IPS-20b (cell line): ENCODE results near the gene RCAN1.

Experiments used
- H3K27ac ChIP-seq: one replicate; pipeline ENCODE4 v1.5.1; 2013; ENCODE audit warnings: low read length
- H3K27me3 ChIP-seq: 2 replicates; pipeline ENCODE4 v1.6.1; 2013; ENCODE audit warnings: mild to moderate bottlenecking, low read length, inconsistent platforms; ENCODE audit not compliant: insufficient read depth
- H3K36me3 ChIP-seq: 2 replicates; pipeline ENCODE4 v1.6.1; 2013; ENCODE audit warnings: low read depth, mild to moderate bottlenecking, inconsistent platforms, low read length, moderate library complexity; ENCODE audit not compliant: insufficient read depth
- H3K4me1 ChIP-seq: 2 replicates; pipeline ENCODE4 v1.6.1; 2013; ENCODE audit warnings: mild to moderate bottlenecking, control low read depth, inconsistent platforms, low read length, moderate library complexity; ENCODE audit not compliant: insufficient read depth
- H3K4me3 ChIP-seq: 2 replicates; pipeline ENCODE4 v1.5.1; 2013; ENCODE audit warnings: mild to moderate bottlenecking, low read length, inconsistent platforms
- H3K9ac ChIP-seq: 2 replicates; pipeline ENCODE4 v1.6.1; 2013; ENCODE audit warnings: low read depth, mild to moderate bottlenecking, inconsistent platforms, low read length, moderate library complexity
- H3K9me3 ChIP-seq: 2 replicates; pipeline ENCODE4 v1.6.1; 2013; ENCODE audit warnings: mild to moderate bottlenecking, low read depth, low read length, inconsistent platforms; ENCODE audit not compliant: insufficient read depth

The RCAN1 gene

DNA sequence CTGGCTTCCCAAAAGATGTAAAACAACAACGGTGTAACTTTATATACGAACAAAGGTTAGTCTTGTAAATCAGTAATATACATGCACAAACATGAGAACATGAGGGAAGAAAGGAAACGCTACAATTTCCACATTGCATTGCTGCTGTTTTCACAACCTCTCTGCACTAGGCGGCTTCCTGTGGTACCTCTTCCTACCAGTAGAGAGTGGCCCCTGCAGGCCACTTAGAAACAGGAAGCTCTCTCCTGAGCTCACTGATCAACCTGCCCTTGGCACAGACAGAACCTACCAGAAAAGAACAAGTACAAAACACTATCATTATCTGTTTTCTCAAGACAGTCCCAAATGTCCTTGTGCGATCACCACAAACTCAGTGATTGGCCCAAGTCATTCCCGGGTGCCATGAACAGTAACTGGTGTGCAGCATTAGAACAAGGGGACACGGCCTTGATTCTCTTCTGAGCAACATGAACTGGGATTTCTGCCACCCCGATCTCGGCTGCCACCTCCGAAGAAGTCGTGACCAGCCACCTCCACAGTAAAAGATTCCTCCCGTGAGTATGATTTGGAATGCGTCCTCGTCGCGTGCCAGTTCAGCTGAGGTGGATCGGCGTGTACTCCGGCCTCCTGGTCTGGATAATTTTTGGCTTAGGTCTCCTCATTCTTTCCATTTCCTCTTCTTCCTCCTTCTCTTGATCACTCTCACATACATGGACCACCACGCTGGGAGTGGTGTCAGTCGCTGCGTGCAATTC lies 97.2 kb downstream of the RCAN1 start:
- Histone ChIP-seq H3K4me3 (no peak overlapping the region), H3K9ac (no peak overlapping the region), H3K27me3 (no peaks in the 10 kb centered on the region), H3K36me3 (no peaks in the 10 kb centered on the region), H3K9me3 (no peaks in the 10 kb centered on the region), H3K27ac (no peak overlapping the region), H3K4me1 (no peaks in the 10 kb centered on the region)

DNA sequence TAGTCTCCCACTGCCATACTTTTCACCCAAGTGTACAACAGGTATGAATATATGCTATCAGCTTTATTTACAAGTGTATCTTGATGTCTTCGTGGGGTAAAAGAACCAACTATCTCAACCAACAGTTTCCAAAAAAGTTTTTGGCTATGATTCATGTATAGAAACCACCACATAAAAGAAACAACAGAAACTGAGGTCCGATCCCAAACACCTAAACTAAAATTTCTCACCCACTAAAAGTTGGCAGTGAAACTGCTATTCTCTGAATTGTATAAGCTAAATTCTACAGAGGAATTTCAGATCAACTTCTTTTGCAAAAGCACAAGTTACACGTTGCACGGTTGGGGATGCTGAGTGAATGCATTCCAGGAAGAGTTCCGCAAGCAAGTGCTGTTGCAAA lies 97.9 kb downstream of the RCAN1 start:
- H3K36me3 ChIP-seq, result no peaks in the 10 kb centered on the region
- H3K4me3 ChIP-seq, result no peak overlapping the region
- no peaks in the 10 kb centered on the region for H3K27me3 ChIP-seq
- no peaks in the 10 kb centered on the region for H3K9me3 ChIP-seq
- no peaks in the 10 kb centered on the region for H3K4me1 ChIP-seq
- H3K27ac ChIP-seq, result no peak overlapping the region
- H3K9ac ChIP-seq, result no peak overlapping the region

DNA sequence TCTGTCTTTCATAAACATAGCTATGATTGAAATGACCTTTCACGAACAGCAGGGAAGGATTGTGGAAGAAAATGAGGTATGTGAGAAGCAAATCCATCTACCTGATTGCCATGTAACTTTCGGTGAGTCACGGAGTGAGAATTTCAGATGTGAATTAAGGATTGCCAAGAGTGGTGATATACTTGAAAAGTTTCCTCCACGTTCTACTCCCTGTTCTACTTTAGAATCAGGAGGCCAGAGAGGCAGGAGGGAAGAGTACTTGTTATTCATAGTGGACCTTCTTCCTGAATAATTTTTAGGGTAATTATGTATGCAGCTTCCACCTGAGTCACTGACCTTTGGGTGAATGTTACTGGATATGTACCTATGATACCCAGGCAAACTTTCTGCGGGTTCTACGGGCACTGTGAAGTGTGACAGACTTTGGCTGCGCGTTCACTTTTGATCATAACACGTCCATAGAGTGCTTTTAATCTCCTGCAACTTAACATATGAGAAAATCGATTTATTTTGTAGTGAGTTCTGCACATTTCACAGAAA lies 100.3 kb downstream of the RCAN1 start:
- H3K27me3 ChIP-seq, result no peaks in the 10 kb centered on the region
- no peaks in the 10 kb centered on the region for H3K9me3 ChIP-seq
- no peak overlapping the region for H3K4me3 ChIP-seq
- H3K4me1 ChIP-seq, result no peaks in the 10 kb centered on the region
- H3K27ac ChIP-seq, result no peak overlapping the region
- H3K9ac ChIP-seq, result no peak overlapping the region
- no peaks in the 10 kb centered on the region for H3K36me3 ChIP-seq

DNA sequence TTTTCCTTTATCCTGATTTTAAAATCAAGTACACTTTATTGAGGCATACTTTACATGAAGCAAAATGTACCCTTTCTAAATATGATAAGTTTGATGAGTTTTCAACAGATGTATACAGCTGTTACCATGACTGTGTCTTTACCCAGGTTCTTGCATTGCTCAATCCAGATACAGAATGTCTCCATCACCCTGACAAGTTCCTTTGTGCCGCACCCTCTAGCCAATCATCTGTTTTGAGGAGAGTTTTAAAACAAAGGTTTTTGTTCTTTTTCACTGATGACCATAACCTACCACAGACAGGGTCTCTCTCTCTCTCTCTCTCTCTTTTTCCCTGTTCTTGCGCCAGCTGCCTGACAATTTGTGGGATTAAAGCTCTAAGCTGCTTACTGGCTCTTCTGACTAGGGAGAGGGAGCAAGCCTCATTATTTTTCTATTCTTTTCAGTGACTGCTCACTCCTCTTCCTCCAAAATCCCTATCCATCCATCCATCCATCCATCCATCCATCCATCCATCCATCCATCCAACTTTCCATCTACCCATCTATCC lies 101.7 kb downstream of the RCAN1 start:
- Histone ChIP-seq H3K27ac (no peak overlapping the region), H3K9ac (no peak overlapping the region), H3K9me3 (no peaks in the 10 kb centered on the region), H3K36me3 (no peaks in the 10 kb centered on the region), H3K27me3 (no peaks in the 10 kb centered on the region), H3K4me3 (no peak overlapping the region), H3K4me1 (no peaks in the 10 kb centered on the region)

DNA sequence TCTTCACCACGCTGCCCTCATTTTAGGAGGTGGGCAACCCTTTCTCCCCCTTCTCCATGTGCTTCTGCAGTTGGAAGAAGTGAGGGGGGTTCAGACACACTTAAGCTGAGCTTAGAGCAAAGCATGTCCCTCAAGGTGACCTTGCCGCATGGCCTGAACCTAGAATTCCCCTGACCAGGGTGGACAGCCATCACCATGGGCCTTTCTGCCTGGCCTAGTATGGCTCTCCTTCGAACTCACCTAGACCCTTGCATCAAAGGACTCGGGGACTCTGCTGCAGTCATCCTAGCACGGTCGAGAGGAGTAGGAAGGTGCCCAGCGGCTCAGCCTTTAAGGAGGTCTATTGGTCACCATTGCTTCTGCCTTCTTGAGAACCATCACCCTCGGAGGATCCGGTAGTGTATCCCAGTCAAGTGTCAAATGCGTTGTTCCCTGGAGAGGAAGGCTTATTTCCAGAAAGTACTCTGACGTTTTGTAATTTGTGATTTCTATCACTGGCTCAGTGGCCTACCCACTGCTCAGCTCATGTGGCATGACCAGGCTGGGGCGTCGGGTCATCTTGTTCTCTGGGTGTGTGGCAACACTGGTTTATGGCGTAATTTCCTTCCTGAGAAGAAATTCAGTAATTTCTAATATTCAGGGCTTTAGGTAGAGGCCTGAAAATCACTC lies 103.0 kb downstream of the RCAN1 start, which contains the start of gene KCNE1:
Gene KCNE1 (minus strand): TSS at position 424 of the 669 bp plus-strand sequence. CDS start 62,576 bp downstream, outside the sequence.
- Histone ChIP-seq H3K27ac (no peak within 1 kb of the TSS), H3K4me3 (no peak within 1 kb of the TSS), H3K9ac (no peak within 1 kb of the TSS), H3K36me3 (no peaks in the 10 kb centered on the region), H3K4me1 (no peaks in the 10 kb centered on the region), H3K27me3 (no peaks in the 10 kb centered on the region), H3K9me3 (no peaks in the 10 kb centered on the region)

DNA sequence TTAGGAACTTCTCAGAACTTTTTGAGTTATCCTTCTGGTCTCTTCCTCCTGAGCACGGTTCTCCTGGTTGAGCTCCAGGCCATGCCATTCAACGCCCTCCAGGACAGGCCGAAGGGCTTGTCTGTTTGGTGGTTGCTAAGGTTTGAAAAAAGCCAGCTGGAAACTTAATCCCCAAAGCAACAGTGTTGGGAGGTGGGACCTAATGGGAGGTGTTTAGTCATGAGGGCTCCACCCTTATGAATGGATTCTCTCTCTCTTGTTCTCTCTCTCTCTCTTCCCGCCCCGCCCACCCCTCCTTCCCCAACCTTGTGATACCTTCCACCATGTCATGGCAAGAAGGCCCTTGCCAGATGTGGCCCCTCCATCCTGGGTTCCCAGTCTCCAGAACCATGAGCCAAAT lies 103.7 kb downstream of the RCAN1 start:
- Histone ChIP-seq H3K9ac (no peak overlapping the region), H3K27me3 (no peaks in the 10 kb centered on the region), H3K4me1 (no peaks in the 10 kb centered on the region), H3K27ac (no peak overlapping the region), H3K4me3 (no peak overlapping the region), H3K36me3 (no peaks in the 10 kb centered on the region), H3K9me3 (no peaks in the 10 kb centered on the region)

DNA sequence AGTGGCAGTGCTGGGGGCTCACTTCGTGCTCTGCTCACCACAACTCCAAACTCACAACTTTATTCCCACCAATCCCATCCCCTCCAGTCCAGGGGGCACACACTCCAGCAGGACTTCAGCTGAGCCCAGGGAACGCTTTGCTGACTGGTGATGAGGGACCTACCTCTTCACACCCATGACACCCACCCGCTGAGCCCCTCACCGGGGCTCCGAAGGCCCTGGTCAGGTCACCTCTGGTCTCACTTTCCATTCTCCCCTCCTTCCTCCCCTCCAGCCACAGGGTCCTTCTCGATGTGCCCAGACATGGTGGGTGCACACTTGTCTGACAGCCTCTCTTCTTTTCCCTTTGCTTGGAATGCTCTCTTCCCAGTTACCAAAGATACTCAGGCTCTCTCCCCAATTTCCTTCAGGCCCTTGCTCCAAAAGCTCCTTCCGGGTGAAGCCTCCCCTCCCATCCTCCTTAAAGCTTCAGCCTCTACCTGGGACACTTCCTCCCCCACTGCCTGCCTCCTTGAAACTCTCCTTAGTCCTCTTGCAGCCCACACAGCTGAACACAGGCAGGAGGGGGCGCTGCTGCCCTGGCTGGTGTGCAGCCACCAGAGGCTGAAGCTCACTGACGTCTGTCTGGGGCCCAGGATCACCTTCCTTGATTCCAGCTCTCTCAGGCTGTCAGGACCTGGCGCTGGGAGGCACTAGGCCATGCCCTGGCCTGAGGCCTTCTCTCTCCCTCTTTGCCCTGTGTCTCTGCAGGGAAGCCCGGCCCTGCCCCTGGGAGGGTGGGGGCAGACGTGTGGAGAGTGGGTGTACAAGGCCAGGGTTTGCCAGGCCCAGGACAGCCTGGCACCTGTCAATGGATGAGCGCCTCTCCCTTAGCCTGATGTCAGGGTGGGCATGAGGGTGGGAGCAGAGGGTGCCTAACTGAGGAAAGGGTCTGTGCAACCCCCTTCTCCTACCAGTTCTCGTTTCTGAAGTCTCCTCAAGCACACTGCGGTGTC lies 104.5 kb downstream of the RCAN1 start:
- Histone ChIP-seq H3K9me3 (no peaks in the 10 kb centered on the region), H3K4me3 (no peak overlapping the region), H3K4me1 (no peaks in the 10 kb centered on the region), H3K9ac (no peak overlapping the region), H3K27me3 (no peaks in the 10 kb centered on the region), H3K36me3 (no peaks in the 10 kb centered on the region), H3K27ac (no peak overlapping the region)

DNA sequence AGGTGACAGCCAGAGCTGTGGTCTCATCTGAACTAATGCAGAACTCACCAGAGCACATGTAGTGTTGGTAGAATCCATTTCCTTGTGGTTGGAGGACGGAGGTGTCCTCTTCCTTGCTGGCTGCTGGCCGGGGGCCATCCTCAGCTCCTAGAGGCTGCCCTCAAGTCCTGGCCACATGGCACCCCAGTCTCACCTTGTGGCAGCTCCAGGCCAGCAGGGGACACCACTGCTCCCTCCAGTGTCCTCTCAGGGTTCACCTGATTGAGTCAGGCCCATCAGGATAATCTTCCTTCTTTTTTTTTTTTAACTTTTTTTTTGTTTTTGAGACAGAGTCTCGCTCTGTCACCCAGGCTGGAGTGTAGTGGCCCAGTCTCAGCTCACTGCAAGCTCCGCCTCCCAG lies 105.8 kb downstream of the RCAN1 start:
- Histone ChIP-seq H3K4me1 (no peaks in the 10 kb centered on the region), H3K4me3 (no peak overlapping the region), H3K9ac (no peak overlapping the region)

DNA sequence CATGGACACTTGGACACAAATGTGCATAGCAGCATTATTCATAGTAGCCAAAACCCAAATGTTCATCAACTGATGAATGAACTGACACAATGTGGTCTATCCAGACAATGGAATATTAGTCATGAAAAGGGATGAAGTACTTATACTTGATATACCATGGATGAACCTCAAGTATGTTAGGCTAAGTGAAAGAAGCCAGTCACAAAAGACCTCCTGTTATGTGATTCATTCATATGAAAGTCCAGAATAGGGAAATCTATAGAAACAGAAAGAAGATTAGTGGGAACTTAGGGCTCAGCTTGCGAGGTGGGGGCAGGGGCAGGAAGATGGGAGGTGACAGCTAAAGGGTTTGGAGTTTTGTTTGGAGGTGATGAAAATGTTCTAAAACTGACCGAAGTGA lies 110.3 kb downstream of the RCAN1 start:
- Histone ChIP-seq H3K4me3 (no peak overlapping the region), H3K9ac (no peak overlapping the region), H3K27ac (no peak overlapping the region), H3K4me1 (no peaks in the 10 kb centered on the region), H3K9me3 (no peaks in the 10 kb centered on the region), H3K27me3 (no peaks in the 10 kb centered on the region), H3K36me3 (no peaks in the 10 kb centered on the region)

More for the DNA sequence above, 105.8 kb downstream of the RCAN1 start:
- Histone ChIP-seq H3K27ac (no peak overlapping the region), H3K9me3 (no peaks in the 10 kb centered on the region), H3K27me3 (no peaks in the 10 kb centered on the region), H3K36me3 (no peaks in the 10 kb centered on the region)

DNA sequence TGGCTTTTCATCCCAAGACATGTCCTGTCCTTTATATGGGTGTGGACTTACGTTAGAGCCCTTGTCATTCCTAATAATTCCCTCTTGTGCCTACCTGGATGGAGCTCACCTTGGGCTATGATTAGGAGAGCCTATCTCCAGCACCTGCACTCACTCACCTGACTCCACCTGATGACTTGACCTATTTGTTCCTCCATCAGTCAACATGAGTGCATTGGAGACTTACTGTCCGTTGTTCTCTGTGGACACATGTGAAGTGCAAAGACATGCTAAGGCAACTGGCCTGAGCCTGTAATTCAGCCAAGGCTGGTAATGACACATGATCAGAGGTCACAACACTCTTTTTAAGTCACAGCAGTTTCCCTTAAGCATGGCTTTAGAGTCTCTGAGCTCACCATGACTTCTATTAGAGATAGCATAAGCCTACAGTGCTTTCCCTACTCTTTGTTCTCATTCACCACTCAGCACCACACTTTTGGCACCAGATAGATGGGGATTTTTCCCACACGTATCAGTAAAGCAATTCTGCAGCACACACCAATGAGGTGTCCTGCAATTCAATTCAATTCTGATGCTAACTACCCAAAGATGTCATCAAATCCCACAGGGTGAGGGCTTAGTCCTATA lies 112.3 kb downstream of the RCAN1 start:
- H3K27me3 ChIP-seq, result no peaks in the 10 kb centered on the region
- no peak overlapping the region for H3K9ac ChIP-seq
- no peaks in the 10 kb centered on the region for H3K4me1 ChIP-seq
- no peaks in the 10 kb centered on the region for H3K36me3 ChIP-seq
- H3K27ac ChIP-seq, result no peak overlapping the region
- H3K4me3 ChIP-seq, result no peak overlapping the region
- no peaks in the 10 kb centered on the region for H3K9me3 ChIP-seq

DNA sequence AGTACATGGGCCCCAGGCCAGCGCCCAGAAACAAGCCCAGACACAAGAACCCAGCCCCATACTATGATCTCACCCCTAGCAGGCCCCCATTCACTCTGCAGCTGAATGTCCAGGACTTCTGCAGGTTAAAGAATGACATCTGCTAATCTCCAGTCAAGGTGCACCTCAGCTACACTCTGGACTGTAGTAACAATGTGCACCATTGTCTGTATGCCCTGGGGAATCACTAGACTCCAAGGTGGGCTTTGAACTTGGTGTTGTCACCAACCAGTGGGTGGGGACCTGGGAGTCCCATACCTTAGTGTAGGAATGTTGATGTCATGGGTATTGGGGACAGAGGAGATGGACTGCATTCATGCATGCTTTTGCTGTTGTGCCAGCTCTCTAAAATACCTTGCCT lies 113.2 kb downstream of the RCAN1 start:
- H3K27ac ChIP-seq, result no peak overlapping the region
- no peaks in the 10 kb centered on the region for H3K36me3 ChIP-seq
- H3K9me3 ChIP-seq, result peaks cover 5% of the 10 kb centered on the region; the same call in 1 of the 2 replicates
- no peaks in the 10 kb centered on the region for H3K27me3 ChIP-seq
- H3K4me3 ChIP-seq, result no peak overlapping the region
- no peak overlapping the region for H3K9ac ChIP-seq
- no peaks in the 10 kb centered on the region for H3K4me1 ChIP-seq
